Mucosa of descending colon (tissue), 3 donors: ENCODE results near the gene FAM241B. TPM values are rescaled to one million over a fixed set of nuclear protein-coding genes. Genes with fewer than 3 reads are reported as not detected.

ENCODE experiments used
- ATAC-seq: fragments of 200-7000 bp; cut with Tn5 transposase; one replicate; pipeline ENCODE4 v1.9.1; 2020; ENCODE audit warnings: mild to moderate bottlenecking, moderate library complexity
- DNase-seq, 3 donors: peaks; one replicate each; pipeline ENCODE4 v3.0.0-alpha.2; 2020
- H3K36me3 ChIP-seq: fragments of 200-600 bp; one replicate; pipeline ENCODE4 v1.8.0; 2021; ENCODE audit warnings: low read depth, mild to moderate bottlenecking
- H3K4me1 ChIP-seq: fragments of 200-600 bp; one replicate; pipeline ENCODE4 v1.8.0; 2021; ENCODE audit warnings: low read depth, mild to moderate bottlenecking
- H3K4me3 ChIP-seq: fragments of 200-600 bp; one replicate; pipeline ENCODE4 v1.8.0; 2021; ENCODE audit warnings: mild to moderate bottlenecking
- H3K9me3 ChIP-seq: fragments of 200-600 bp; one replicate; pipeline ENCODE4 v1.8.0; 2021; ENCODE audit warnings: mild to moderate bottlenecking
- CTCF ChIP-seq: fragments of 200-600 bp; IDR thresholded peaks from one replicate; pipeline ENCODE4 v1.8.0; 2022; ENCODE audit warnings: antibody characterized with exemption, mild to moderate bottlenecking
- intact Hi-C, 2 donors: fragments of 100-400 bp; cut with DNase I in 1 of 2; cut with micrococcal nuclease in 1 of 2; formaldehyde crosslinking; loops; one replicate each; pipeline versions ENCODE4 v1.11.0 to v1.11.1; 2022; cut with DNase I, micrococcal nuclease
- total RNA-seq, 3 donors: library from RNA; stranded (reverse); fragmentation: NEBNext Ultra II Directional in 2 of 3; extraction: Animal tissue kit (Norgen Biotek cat#: 25700) in 2 of 3; gene quantifications; one replicate each; pipeline versions ENCODE4 v1.2.1 to v1.2.4, GENCODE V29; 2021 to 2023
- donor health status: DM: no; HTN: no; CAD: no; lungs with moderate emphysema.
- donor health status: DM: no; HTN: no; CAD: no.
- donor health status: DM: no; HTN: yes; CAD: no.

The FAM241B gene
- total RNA-seq, 3 donors from 2014 or later, result 2.2 to 3.7 (median 3.5) TPM

- intact Hi-C loops, result no loop called here
- DNase-seq (no peak), ATAC-seq (no peak)
- H3K9me3 ChIP-seq, result no peaks in the 10 kb centered on the region
- no peak overlapping the region for H3K4me3 ChIP-seq
- no peak for TF ChIP-seq CTCF
- H3K36me3 ChIP-seq, result no peaks in the 10 kb centered on the region
- H3K4me1 ChIP-seq, result no peaks in the 10 kb centered on the region
Observed at GRCh38 chr10:69662901-69663300, 32.9 kb downstream of the FAM241B start.

- no peaks in the 10 kb centered on the region for H3K36me3 ChIP-seq
- H3K4me3 ChIP-seq, result no peak overlapping the region
- DNase-seq (no peak), ATAC-seq (no peak)
- intact Hi-C loops, result no loop called here
- no peaks in the 10 kb centered on the region for H3K4me1 ChIP-seq
- TF ChIP-seq CTCF, result no peak
- H3K9me3 ChIP-seq, result no peaks in the 10 kb centered on the region
Observed at GRCh38 chr10:69663369-69663947, 33.4 kb downstream of the FAM241B start.

GRCh38 chr10:69665474-69666320 lies 35.6 kb downstream of the FAM241B start:
- Histone ChIP-seq H3K4me1 (no peaks in the 10 kb centered on the region), H3K9me3 (no peaks in the 10 kb centered on the region), H3K36me3 (no peaks in the 10 kb centered on the region), H3K4me3 (no peak overlapping the region)
- ATAC-seq (peak; percentile 30), DNase-seq (no peak)
- intact Hi-C loops, result no loop called here
- TF ChIP-seq CTCF, result no peak

- no peak for TF ChIP-seq CTCF
- Histone ChIP-seq H3K4me1 (no peaks in the 10 kb centered on the region), H3K4me3 (no peak overlapping the region), H3K9me3 (no peaks in the 10 kb centered on the region), H3K36me3 (no peaks in the 10 kb centered on the region)
- ATAC-seq, result no peak
- no peak for DNase-seq
- intact Hi-C loops, result no loop called here
Observed at GRCh38 chr10:69666756-69667155, 36.7 kb downstream of the FAM241B start.

- Histone ChIP-seq H3K36me3 (no peaks in the 10 kb centered on the region), H3K9me3 (no peaks in the 10 kb centered on the region), H3K4me3 (no peak overlapping the region), H3K4me1 (no peaks in the 10 kb centered on the region)
- no peak for TF ChIP-seq CTCF
- ATAC-seq (no peak), DNase-seq (no peak)
- intact Hi-C loops, result no loop called here
Observed at GRCh38 chr10:69668721-69669120, 38.7 kb downstream of the FAM241B start.
